ENCODE measurements around the gene CSF1.

CSF1 gene

DNA sequence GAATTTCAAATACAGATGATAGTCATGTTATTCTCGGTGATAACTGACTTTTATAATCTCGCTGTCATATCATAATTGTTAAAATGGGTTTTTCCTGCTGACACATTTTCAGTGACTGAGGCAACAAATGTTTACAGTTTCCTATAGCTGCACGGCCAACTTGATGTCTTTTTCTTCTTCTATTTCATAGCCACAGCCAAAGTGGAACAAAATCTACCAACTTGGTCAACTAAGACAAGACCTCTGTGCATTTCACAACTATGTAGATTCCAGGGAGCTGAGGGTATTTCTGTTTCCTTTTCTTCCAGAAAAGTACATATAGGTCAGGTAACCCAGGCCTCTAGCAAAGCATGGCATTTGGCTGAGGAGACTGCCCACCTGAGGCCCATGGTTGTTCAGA lies 63.5 kb downstream of the CSF1 start:
- Histone ChIP-seq H3K4me1 (ENCODE audit: low read length) (peaks cover 8% of the 10 kb centered on the region), H3K27ac (ENCODE audit: low read length) (no peak overlapping the region), H3K9ac (ENCODE audit: low read length) (no peak overlapping the region), H3K4me2 (ENCODE audit: low read length) (no peak overlapping the region), H2AFZ (ENCODE audit: low read depth, low read length) (no peak overlapping the region), H3K9me3 (ENCODE audit: insufficient read depth, low read length) (no peaks in the 10 kb centered on the region), H3K36me3 (replicated peaks; ENCODE audit: low read depth, low read length) (no peaks in the 10 kb centered on the region), H3K79me2 (ENCODE audit: low read length) (no peaks in the 10 kb centered on the region), H3K27me3 (ENCODE audit: low read depth, low read length) (no peaks in the 10 kb centered on the region; the same call in 1 of the 2 replicates), H3K4me3 (ENCODE audit: low read length) (no peak overlapping the region), H4K20me1 (ENCODE audit: insufficient read depth, low read length) (no peaks in the 10 kb centered on the region)
- TF ChIP-seq EZH2phosphoT487 (IDR thresholded peaks at IDR 0.05; ENCODE audit: low read depth), result no peak
- no peak for TF ChIP-seq CTCF (IDR thresholded peaks at IDR 0.05; ENCODE audit: low read depth, low read length)

DNA sequence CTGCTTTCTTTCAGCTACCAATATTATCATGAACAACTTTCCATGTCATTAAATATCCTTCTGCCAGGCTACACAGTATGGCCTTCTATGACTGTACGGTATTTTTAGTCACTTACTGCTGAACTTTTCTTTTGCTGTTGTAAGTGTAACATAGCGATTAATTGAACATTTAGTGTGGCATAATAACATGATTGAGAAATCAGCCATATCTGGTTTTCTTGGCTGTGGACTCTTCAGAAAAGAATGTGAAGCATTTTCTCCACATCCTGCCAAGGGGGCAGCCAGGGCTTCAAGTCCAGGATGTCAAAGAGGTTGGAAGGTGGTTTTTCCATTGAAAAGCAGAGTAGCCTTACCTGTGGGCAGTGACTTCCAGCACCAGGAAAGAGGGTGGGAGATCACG lies 65.1 kb downstream of the CSF1 start:
- Histone ChIP-seq H3K9ac (ENCODE audit: low read length) (no peak overlapping the region), H3K79me2 (ENCODE audit: low read length) (no peaks in the 10 kb centered on the region), H3K4me1 (ENCODE audit: low read length) (no peaks in the 10 kb centered on the region), H3K27me3 (ENCODE audit: low read depth, low read length) (peaks cover 6% of the 10 kb centered on the region; the same call in 1 of the 2 replicates), H3K4me3 (ENCODE audit: low read length) (no peak overlapping the region), H3K4me2 (ENCODE audit: low read length) (no peak overlapping the region), H3K9me3 (ENCODE audit: insufficient read depth, low read length) (no peaks in the 10 kb centered on the region), H4K20me1 (ENCODE audit: insufficient read depth, low read length) (no peaks in the 10 kb centered on the region), H3K36me3 (replicated peaks; ENCODE audit: low read depth, low read length) (no peaks in the 10 kb centered on the region), H3K27ac (ENCODE audit: low read length) (no peak overlapping the region), H2AFZ (ENCODE audit: low read depth, low read length) (no peak overlapping the region)
- TF ChIP-seq CTCF (IDR thresholded peaks at IDR 0.05; ENCODE audit: low read depth, low read length) (no peak), EZH2phosphoT487 (IDR thresholded peaks at IDR 0.05; ENCODE audit: low read depth) (no peak)

GRCh38 chr1:109976762-109977161 lies 66.1 kb downstream of the CSF1 start:
- Histone ChIP-seq H3K4me2 (ENCODE audit: low read length) (no peak overlapping the region), H3K4me3 (ENCODE audit: low read length) (no peak overlapping the region), H3K27me3 (ENCODE audit: low read depth, low read length) (peaks cover 6% of the 10 kb centered on the region; the same call in 1 of the 2 replicates), H3K27ac (ENCODE audit: low read length) (no peak overlapping the region), H3K9ac (ENCODE audit: low read length) (no peak overlapping the region), H3K4me1 (ENCODE audit: low read length) (no peaks in the 10 kb centered on the region), H2AFZ (ENCODE audit: low read depth, low read length) (no peak overlapping the region), H3K36me3 (replicated peaks; ENCODE audit: low read depth, low read length) (no peaks in the 10 kb centered on the region), H3K9me3 (ENCODE audit: insufficient read depth, low read length) (no peaks in the 10 kb centered on the region), H4K20me1 (ENCODE audit: insufficient read depth, low read length) (no peaks in the 10 kb centered on the region), H3K79me2 (ENCODE audit: low read length) (no peaks in the 10 kb centered on the region)
- no peak for TF ChIP-seq EZH2phosphoT487 (IDR thresholded peaks at IDR 0.05; ENCODE audit: low read depth)
- no peak for TF ChIP-seq CTCF (IDR thresholded peaks at IDR 0.05; ENCODE audit: low read depth, low read length)

DNA sequence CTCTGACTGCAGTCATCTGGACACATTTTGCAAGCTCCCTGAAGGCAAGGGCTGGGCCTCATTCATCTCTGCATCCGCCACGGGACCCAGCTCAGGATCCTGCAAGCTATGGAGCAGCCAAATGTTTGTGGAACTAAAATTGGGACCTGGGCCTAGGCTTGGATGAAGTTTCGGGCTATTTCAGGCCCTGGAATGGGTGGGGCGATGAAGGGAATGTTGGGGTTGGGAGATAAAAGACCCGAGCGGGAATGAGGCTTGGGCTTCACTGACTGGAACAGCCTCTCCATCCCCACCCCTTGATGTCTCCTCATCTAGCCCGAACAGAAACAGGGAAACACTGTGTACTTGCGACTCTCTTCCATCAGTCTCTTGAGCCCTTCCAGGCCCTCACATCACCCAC lies 66.6 kb downstream of the CSF1 start:
- H3K79me2 ChIP-seq (ENCODE audit: low read length), result no peaks in the 10 kb centered on the region
- H3K27ac ChIP-seq (ENCODE audit: low read length), result no peak overlapping the region
- H3K4me2 ChIP-seq (ENCODE audit: low read length), result no peak overlapping the region
- TF ChIP-seq EZH2phosphoT487 (IDR thresholded peaks at IDR 0.05; ENCODE audit: low read depth), result no peak
- no peak for TF ChIP-seq CTCF (IDR thresholded peaks at IDR 0.05; ENCODE audit: low read depth, low read length)
- no peak overlapping the region for H2AFZ ChIP-seq (ENCODE audit: low read depth, low read length)
- H3K27me3 ChIP-seq (ENCODE audit: low read depth, low read length), result peaks cover 6% of the 10 kb centered on the region; the same call in 1 of the 2 replicates
- no peaks in the 10 kb centered on the region for H3K36me3 ChIP-seq (replicated peaks; ENCODE audit: low read depth, low read length)
- no peak overlapping the region for H3K9ac ChIP-seq (ENCODE audit: low read length)
- no peak overlapping the region for H3K4me3 ChIP-seq (ENCODE audit: low read length)
- H3K9me3 ChIP-seq (ENCODE audit: insufficient read depth, low read length), result no peaks in the 10 kb centered on the region
- no peaks in the 10 kb centered on the region for H4K20me1 ChIP-seq (ENCODE audit: insufficient read depth, low read length)
- H3K4me1 ChIP-seq (ENCODE audit: low read length), result no peaks in the 10 kb centered on the region
